Spleen (tissue), 11 donors: ENCODE measurements around the gene ABCA13. TPM values are rescaled to one million over a fixed set of nuclear protein-coding genes. Genes with fewer than 3 reads are reported as not detected.

Source experiments
- DNase-seq: peaks from one replicate; pipeline ENCODE4 v3.0.0-alpha.2; 2020
- H3K27ac ChIP-seq, 8 donors: fragments of 200-600 bp; sonication (generic) in 7 of 8; 1 replicate in 4 of 8; 2 replicates in 4 of 8; pipeline versions ENCODE4 v1.5.0 to v1.8.0; 2016 to 2021; ENCODE audit warnings: inconsistent platforms in 4 of 8, mild to moderate bottlenecking in 4 of 8, moderate library complexity in 1 of 8
- H3K27me3 ChIP-seq, 7 donors: fragments of 200-600 bp; sonication (generic) in 6 of 7; replicated peaks in 1 of 7; 1 replicate in 4 of 7; 2 replicates in 3 of 7; pipeline versions ENCODE4 v1.5.0 to v1.8.0; 2016 to 2021; ENCODE audit warnings: inconsistent platforms in 3 of 7, mild to moderate bottlenecking in 1 of 7
- H3K36me3 ChIP-seq, 6 donors: fragments of 200-600 bp; sonication (generic) in 5 of 6; 1 replicate in 4 of 6; 2 replicates in 2 of 6; pipeline versions ENCODE4 v1.5.0 to v1.8.0; 2016 to 2021; ENCODE audit warnings: inconsistent platforms in 2 of 6
- H3K4me1 ChIP-seq, 6 donors: fragments of 200-600 bp; sonication (generic) in 5 of 6; 1 replicate in 3 of 6; 2 replicates in 3 of 6; pipeline versions ENCODE4 v1.5.0 to v1.8.0; 2016 to 2021; ENCODE audit warnings: inconsistent platforms in 3 of 6
- H3K4me3 ChIP-seq, 8 donors: fragments of 200-600 bp; sonication (generic) in 7 of 8; 1 replicate in 4 of 8; 2 replicates in 4 of 8; pipeline versions ENCODE4 v1.5.0 to v1.8.0; 2016 to 2021; ENCODE audit warnings: inconsistent platforms in 4 of 8, mild to moderate bottlenecking in 4 of 8, moderate library complexity in 2 of 8
- H3K9me3 ChIP-seq, 8 donors: fragments of 200-600 bp; sonication (generic) in 7 of 8; 1 replicate in 4 of 8; 2 replicates in 4 of 8; pipeline versions ENCODE4 v1.5.0 to v1.8.0; 2016 to 2021; ENCODE audit warnings: inconsistent platforms in 4 of 8
- POLR2A ChIP-seq, 3 donors: fragments of 450-650 bp; IDR thresholded peaks; one replicate each; pipeline ENCODE4 v1.5.1; 2017; ENCODE audit warnings: antibody characterized with exemption in 3 of 3, mild to moderate bottlenecking in 1 of 3
- POLR2AphosphoS5 ChIP-seq, 3 donors: sonication (generic); formaldehyde crosslinking; IDR thresholded peaks; one replicate each; pipeline ENCODE4 v1.5.1; 2017; ENCODE audit warnings: antibody characterized with exemption in 3 of 3
- WGBS, 5 donors: extraction: QIAGEN DNeasy Blood & Tissue Kit in 3 of 5; methylation state at CpG; one replicate each; pipeline versions ENCODE4 v1.1.5 to v1.1.7; 2013 to 2018; 5-methylcytosine and 5-hydroxymethylcytosine counted together
- intact Hi-C: fragments of 100-400 bp; cut with DNase I; formaldehyde crosslinking; loops from one replicate; pipeline ENCODE4 v1.15.0; 2023; ENCODE audit warnings: low total_unique reads
- polyA plus RNA-seq, 3 donors: library from polyadenylated mRNA; stranded (reverse); fragments of 200-250 nt; gene quantifications; one replicate each; pipeline ENCODE4 v1.2.1, GENCODE V29; 2013
- total RNA-seq, 7 donors: library from RNA; depleted of rRNA in 3 of 7; stranded (reverse); fragments of >200 nt in 3 of 7; fragmentation: NEBNext Ultra II Directional in 4 of 7; extraction: Animal tissue kit (Norgen Biotek cat#: 25700) in 4 of 7; gene quantifications; one replicate each; pipeline versions ENCODE4 v1.1.0 to v1.2.1, GENCODE V29; 2016 to 2021
- TF ChIP-seq, protein P1 (sequence below), 11 experiments: fragments of 200-600 bp in 7 of 11; fragments of 450-650 bp in 4 of 11; sonication (generic) in 4 of 11; IDR thresholded peaks in 8 of 11; conservative IDR thresholded peaks in 3 of 11; 1 replicate in 7 of 11; 2 replicates in 4 of 11; pipeline versions ENCODE4 v1.4.0 to v1.8.0; 2016 to 2021; ENCODE audit warnings: antibody characterized with exemption in 11 of 11, inconsistent platforms in 4 of 11, mild to moderate bottlenecking in 1 of 11
- donor health status: healthy with polysubstance abuse.
- donor health status: DM: no; HTN: no; CAD: no; lungs with moderate emphysema.
- donor health status: DM: no; HTN: no; CAD: no.
- donor health status: Bipolar disorder and iron deficiency.
- donor health status: healthy.
- donor health status: DM: no; HTN: no; CAD: no.
- donor health status: DM: yes; HTN: yes; CAD: no.

The ABCA13 gene
- total and polyA plus RNA-seq, 10 donors = 0.02 to 19.0 (median 1.8) TPM

DNA sequence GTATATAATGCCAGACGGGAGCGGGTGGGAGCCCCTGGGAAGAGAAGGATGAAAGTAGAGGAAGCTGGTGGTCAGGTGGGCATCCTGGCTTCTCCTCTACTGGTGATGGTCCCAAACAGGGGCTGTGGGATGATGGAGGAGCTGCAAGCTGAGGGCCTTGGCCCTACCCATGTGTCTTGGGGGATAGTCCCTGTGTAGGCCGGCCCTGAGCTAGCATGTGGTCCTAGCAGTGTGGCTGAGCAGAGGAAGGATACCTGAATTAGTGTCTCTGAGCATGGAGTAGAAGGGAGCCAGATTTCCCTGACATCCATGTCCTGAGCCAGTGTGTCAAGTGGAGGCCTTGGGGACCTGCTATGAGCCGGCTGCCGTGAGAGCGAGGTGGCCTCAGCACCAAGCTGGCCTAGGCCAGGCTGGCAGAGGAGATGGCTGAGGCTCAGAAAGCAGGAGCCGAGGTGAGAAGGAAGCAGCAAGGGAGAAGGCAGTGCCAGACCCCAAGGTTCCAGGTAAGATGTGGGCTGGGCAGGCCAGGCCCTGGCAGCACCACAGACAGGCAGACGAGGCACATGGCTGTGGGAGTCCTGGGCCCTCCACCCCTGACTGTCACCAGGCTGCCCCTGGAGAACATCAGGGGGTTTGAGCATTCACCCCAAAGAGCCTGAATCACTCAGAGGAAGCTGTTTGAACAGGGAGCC, 150.2 kb downstream of the ABCA13 start:
- 90 to 95% (median 92%) methylated on average over 7 to 8 of the region's 8 CpGs for WGBS, 5 donors
- Histone ChIP-seq H3K27ac (no peak overlapping the region), H3K36me3 (peaks cover 0 to 72% (median 0%) of the 10 kb centered on the region in 6 donors), H3K27me3 (no peaks in the 10 kb centered on the region), H3K4me3 (no peak overlapping the region), H3K9me3 (peaks cover 5 to 23% (median 18%) of the 10 kb centered on the region in 8 donors), H3K4me1 (no peaks in the 10 kb centered on the region)
- intact Hi-C loops = no loop called here
- TF ChIP-seq POLR2AphosphoS5 (IDR thresholded peaks at IDR 0.05) (no peak), POLR2A (IDR thresholded peaks at IDR 0.05) (no peak)
- TF ChIP-seq, protein P1, sequence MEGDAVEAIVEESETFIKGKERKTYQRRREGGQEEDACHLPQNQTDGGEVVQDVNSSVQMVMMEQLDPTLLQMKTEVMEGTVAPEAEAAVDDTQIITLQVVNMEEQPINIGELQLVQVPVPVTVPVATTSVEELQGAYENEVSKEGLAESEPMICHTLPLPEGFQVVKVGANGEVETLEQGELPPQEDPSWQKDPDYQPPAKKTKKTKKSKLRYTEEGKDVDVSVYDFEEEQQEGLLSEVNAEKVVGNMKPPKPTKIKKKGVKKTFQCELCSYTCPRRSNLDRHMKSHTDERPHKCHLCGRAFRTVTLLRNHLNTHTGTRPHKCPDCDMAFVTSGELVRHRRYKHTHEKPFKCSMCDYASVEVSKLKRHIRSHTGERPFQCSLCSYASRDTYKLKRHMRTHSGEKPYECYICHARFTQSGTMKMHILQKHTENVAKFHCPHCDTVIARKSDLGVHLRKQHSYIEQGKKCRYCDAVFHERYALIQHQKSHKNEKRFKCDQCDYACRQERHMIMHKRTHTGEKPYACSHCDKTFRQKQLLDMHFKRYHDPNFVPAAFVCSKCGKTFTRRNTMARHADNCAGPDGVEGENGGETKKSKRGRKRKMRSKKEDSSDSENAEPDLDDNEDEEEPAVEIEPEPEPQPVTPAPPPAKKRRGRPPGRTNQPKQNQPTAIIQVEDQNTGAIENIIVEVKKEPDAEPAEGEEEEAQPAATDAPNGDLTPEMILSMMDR (IDR thresholded peaks at IDR 0.05 in 8 of 11, conservative IDR thresholded peaks at IDR 0.05 in 3 of 11) = no peak
- DNase-seq = no peak

DNA sequence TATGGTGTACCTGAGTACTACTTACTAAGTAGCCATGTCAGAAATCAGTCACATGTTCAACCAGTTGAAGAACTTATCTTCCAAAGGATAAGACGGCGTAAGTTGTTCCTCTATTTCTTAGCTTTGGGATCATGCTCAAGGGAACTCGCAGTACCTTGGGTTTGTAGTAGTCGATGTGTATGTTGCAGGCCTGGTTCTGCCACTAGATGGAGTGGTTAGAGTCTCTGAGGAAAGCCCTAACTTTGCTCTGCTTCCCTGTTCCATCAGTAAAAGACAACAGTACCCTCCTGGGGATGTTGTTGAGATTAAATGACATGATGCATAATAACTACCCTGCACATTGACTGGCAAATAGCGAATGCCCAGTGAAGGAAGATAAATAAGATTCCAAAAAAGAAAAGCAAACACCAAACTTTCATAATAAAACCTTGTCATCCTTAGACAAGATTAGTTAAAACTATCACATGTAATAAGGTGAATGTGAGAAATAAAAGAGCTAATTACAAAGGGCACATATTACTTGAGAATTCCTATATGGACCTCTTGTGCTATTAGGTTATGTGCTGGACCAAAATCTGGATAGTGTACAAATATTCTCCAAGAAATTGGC, 165.9 kb downstream of the ABCA13 start:
- intact Hi-C loops = no loop called here
- Histone ChIP-seq H3K27ac (no peak overlapping the region), H3K9me3 (no peaks in the 10 kb centered on the region), H3K4me3 (no peak overlapping the region), H3K4me1 (no peaks in the 10 kb centered on the region), H3K27me3 (no peaks in the 10 kb centered on the region), H3K36me3 (peaks cover 0 to 16% (median 0%) of the 10 kb centered on the region in 6 donors)
- TF ChIP-seq, protein P1 (IDR thresholded peaks at IDR 0.05 in 8 of 11, conservative IDR thresholded peaks at IDR 0.05 in 3 of 11) = peak in 4 of 11 experiments; percentile 11 to 43 (median 33)
- TF ChIP-seq POLR2AphosphoS5 (IDR thresholded peaks at IDR 0.05) = no peak
- 64 to 78% (median 75%) methylated on average over 5 of the region's 5 CpGs for WGBS, 5 donors
- DNase-seq = no peak

DNA sequence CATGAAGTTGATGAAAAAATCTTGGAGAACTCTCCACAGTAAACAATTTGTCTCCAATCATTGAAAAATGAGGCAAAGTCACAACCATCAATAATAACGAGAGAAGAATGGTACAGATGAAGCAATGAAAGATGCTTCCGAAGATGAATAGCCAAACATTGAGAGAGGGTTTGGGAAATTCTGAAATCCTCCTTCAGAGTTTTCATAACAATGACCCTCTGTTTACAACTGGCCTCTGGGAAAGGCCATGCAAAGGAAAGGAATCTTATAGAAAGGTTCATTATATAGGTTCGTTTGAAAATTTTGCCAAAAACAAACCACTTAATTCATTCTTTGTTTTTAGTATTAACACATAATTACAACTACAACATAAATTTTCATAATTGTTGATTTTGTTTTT, 166.5 kb downstream of the ABCA13 start:
- TF ChIP-seq POLR2AphosphoS5 (IDR thresholded peaks at IDR 0.05) = no peak
- no peak for TF ChIP-seq POLR2A (IDR thresholded peaks at IDR 0.05)
- Histone ChIP-seq H3K9me3 (no peaks in the 10 kb centered on the region), H3K27ac (no peak overlapping the region), H3K27me3 (no peaks in the 10 kb centered on the region), H3K4me3 (no peak overlapping the region), H3K36me3 (peaks cover 0 to 16% (median 0%) of the 10 kb centered on the region in 6 donors), H3K4me1 (no peaks in the 10 kb centered on the region)
- 78 to 89% (median 84%) methylated on average over 3 of the region's 3 CpGs for WGBS, 5 donors
- intact Hi-C loops = no loop called here
- DNase-seq = no peak

DNA sequence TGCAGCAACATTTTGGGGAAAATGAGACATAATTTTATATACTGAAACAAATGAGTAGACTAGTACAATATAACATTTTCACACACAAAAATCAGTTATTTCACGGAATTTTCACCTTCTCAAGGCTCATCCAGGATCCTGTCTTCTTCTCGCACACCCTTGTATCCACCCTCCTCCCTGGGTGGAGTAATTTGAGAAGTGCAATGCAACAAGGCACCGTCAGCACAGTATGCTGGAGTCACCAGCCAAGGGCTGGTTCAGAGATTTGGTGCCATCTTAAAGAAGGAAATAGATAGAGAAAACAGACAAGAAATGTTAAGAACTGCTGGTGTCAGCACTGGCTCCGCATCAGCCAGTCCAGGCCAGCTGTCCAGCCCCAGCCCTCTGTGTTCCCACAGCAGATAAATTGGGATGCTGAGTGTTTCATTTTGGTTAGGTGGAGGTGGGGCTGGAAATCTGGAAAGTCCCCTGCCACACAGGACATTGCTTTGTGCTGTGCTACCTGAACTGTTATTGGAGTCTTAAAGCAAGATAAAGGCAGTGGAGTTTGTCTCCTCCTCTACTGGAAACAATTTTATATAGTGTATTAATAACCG, 176.1 kb downstream of the ABCA13 start:
- no peaks in the 10 kb centered on the region for H3K4me1 ChIP-seq
- H3K9me3 ChIP-seq = no peaks in the 10 kb centered on the region
- WGBS, 5 donors = 78 to 87% (median 83%) methylated on average over 5 of the region's 5 CpGs
- H3K36me3 ChIP-seq = no peaks in the 10 kb centered on the region
- no peak for DNase-seq
- no peak overlapping the region for H3K4me3 ChIP-seq
- TF ChIP-seq, protein P1 (IDR thresholded peaks at IDR 0.05 in 8 of 11, conservative IDR thresholded peaks at IDR 0.05 in 3 of 11) = no peak
- TF ChIP-seq POLR2A (IDR thresholded peaks at IDR 0.05) = no peak
- no peaks in the 10 kb centered on the region for H3K27me3 ChIP-seq
- no peak overlapping the region for H3K27ac ChIP-seq
- intact Hi-C loops = no loop called here
